ENCODE measurements around the gene PBXIP1. TPM values are rescaled to one million over a fixed set of nuclear protein-coding genes. Genes with fewer than 3 reads are reported as not detected.

PBXIP1 gene
- total and polyA plus RNA-seq, 10 of the 15 experiments (the other 5 are each of a cell fraction or from before 2014, with no cell fraction given) = 0.63 to 25.6 (median 15.4) TPM

DNA sequence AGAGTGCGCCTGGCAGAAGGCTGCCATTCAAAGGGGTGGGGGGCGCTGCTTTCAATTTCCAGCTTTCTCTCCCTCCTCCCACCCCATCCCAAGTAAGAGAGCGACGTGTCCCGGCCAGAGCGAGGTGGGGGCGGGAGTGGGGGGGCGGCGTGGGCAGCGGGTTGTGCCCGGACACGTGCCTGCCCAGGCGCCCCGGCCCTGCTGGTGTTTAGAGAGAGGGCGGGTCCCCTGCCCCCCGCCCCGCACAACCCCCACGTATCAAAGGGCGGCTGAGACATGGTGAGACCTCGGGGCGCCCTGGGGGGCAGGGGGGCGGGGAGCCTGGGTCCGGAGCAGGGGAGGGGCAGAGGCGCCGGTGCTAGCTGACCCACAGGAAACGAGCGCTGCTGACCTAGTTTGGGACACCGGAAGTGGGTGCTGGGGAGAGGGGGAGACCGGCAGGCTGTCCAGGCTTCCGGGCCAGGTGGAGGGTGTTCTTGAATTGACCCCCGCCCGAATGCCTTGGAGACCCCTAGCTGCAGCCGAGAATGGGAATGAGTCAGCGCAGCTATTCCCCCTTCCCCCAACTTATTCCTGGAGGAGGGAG lies 48.0 kb upstream of the PBXIP1 start (continued):
- TF ChIP-seq SREBF2 (IDR thresholded peaks at IDR 0.05; ENCODE audit: low read length) = no peak
- no peak for TF ChIP-seq SREBF1 (IDR thresholded peaks at IDR 0.05; ENCODE audit: low read length)
- TF ChIP-seq DPF2 (IDR thresholded peaks at IDR 0.05) = no peak; the same call in 1 of the 2 replicates
- TF ChIP-seq NR2F1 (conservative IDR thresholded peaks at IDR 0.05) = 0 out of 2 replicates have a peak, but pooled peaks have one; percentile 12
- no peak for TF ChIP-seq POU2F2 (IDR thresholded peaks at IDR 0.05; ENCODE audit: borderline replicate concordance, low read depth, low read length)
- no peak for TF ChIP-seq ATF2 (IDR thresholded peaks at IDR 0.05; ENCODE audit: low read length)
- no peak for TF ChIP-seq CBX5 (IDR thresholded peaks at IDR 0.05; ENCODE audit: low read depth)
- TF ChIP-seq RUNX3 (IDR thresholded peaks at IDR 0.05; ENCODE audit: low read length) = no peak
- no peak for TF ChIP-seq ZNF687 (IDR thresholded peaks at IDR 0.05)
- TF ChIP-seq SMAD5 (IDR thresholded peaks at IDR 0.05; ENCODE audit: low read depth) = no peak
- no peak for TF ChIP-seq HDAC2 (IDR thresholded peaks at IDR 0.05)
- TF ChIP-seq POLR2AphosphoS2 (IDR thresholded peaks at IDR 0.05; ENCODE audit: low read depth, low read length) = no peak
- TF ChIP-seq IKZF1 (conservative IDR thresholded peaks at IDR 0.05) = no peak
- TF ChIP-seq SMAD1 (IDR thresholded peaks at IDR 0.05; ENCODE audit: low read depth, partially characterized antibody) = no peak
- TF ChIP-seq, protein P1, sequence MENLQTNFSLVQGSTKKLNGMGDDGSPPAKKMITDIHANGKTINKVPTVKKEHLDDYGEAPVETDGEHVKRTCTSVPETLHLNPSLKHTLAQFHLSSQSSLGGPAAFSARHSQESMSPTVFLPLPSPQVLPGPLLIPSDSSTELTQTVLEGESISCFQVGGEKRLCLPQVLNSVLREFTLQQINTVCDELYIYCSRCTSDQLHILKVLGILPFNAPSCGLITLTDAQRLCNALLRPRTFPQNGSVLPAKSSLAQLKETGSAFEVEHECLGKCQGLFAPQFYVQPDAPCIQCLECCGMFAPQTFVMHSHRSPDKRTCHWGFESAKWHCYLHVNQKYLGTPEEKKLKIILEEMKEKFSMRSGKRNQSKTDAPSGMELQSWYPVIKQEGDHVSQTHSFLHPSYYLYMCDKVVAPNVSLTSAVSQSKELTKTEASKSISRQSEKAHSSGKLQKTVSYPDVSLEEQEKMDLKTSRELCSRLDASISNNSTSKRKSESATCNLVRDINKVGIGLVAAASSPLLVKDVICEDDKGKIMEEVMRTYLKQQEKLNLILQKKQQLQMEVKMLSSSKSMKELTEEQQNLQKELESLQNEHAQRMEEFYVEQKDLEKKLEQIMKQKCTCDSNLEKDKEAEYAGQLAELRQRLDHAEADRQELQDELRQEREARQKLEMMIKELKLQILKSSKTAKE (IDR thresholded peaks at IDR 0.05; ENCODE audit: low read depth, poor library complexity, severe bottlenecking) = no peak
- TF ChIP-seq SUZ12 (IDR thresholded peaks at IDR 0.05; ENCODE audit: unreplicated experiment) = no peak
- TF ChIP-seq CUX1 (IDR thresholded peaks at IDR 0.05; ENCODE audit: insufficient replicate concordance, low read depth, low read length) = no peak
- TF ChIP-seq KLF5 (IDR thresholded peaks at IDR 0.05; ENCODE audit: partially characterized antibody) = no peak
- TF ChIP-seq PML (IDR thresholded peaks at IDR 0.05; ENCODE audit: low read length) = no peak
